Activated CD4-positive, alpha-beta T cell treated with anti-CD3 and anti-CD28 coated beads, Interleukin-10, Interleukin-2, amounts not matched to agents 100 ng/mL and 50 ng/mL, durations not matched to agents 16 hours and 8 hours (primary cell): ENCODE measurements around the gene UBA5.
A peak's percentile ranks its signal among the peaks of the same experiment; 100 is the strongest.
"Not testable (repeated sequence)": the region's sequence is repeated elsewhere in the genome, so short reads cannot be mapped to it uniquely, and the experiment has no call there.

Experiments
- DNase-seq: peaks from one replicate; pipeline ENCODE4 v3.0.0-alpha.2; 2020

The UBA5 gene

GRCh38 chr3:132660052-132660810, at the start of gene UBA5:
TSS of gene UBA5 (plus strand) at chr3:132660329. CDS start at chr3:132660538, 209 bp downstream.
- peak; percentile 80 for DNase-seq

- not testable (repeated sequence) for DNase-seq
Observed at GRCh38 chr3:132615301-132615700, 44.8 kb upstream of the UBA5 start.

GRCh38 chr3:132615881-132616280, 44.2 kb upstream of the UBA5 start:
- DNase-seq = no peak

GRCh38 chr3:132616780-132617179, 43.3 kb upstream of the UBA5 start:
- no peak for DNase-seq

- DNase-seq = no peak
Observed at GRCh38 chr3:132622148-132622547, 38.0 kb upstream of the UBA5 start.

GRCh38 chr3:132622761-132623160, 37.4 kb upstream of the UBA5 start:
- no peak for DNase-seq

- no peak for DNase-seq
Observed at GRCh38 chr3:132623646-132624045, 36.5 kb upstream of the UBA5 start.

- DNase-seq = no peak
Observed at GRCh38 chr3:132624790-132625189, 35.3 kb upstream of the UBA5 start.

GRCh38 chr3:132625613-132626012, 34.5 kb upstream of the UBA5 start:
- DNase-seq = no peak

- DNase-seq = no peak
Observed at GRCh38 chr3:132626955-132627354, 33.2 kb upstream of the UBA5 start.

- DNase-seq = no peak
Observed at GRCh38 chr3:132628157-132628556, 32.0 kb upstream of the UBA5 start.

GRCh38 chr3:132629928-132630327, 30.2 kb upstream of the UBA5 start:
- no peak for DNase-seq

GRCh38 chr3:132630612-132631011, 29.5 kb upstream of the UBA5 start:
- no peak for DNase-seq

GRCh38 chr3:132635052-132635451, 25.1 kb upstream of the UBA5 start:
- no peak for DNase-seq

GRCh38 chr3:132637590-132637989, 22.5 kb upstream of the UBA5 start:
- DNase-seq = no peak

- no peak for DNase-seq
Observed at GRCh38 chr3:132638706-132639105, 21.4 kb upstream of the UBA5 start.

- DNase-seq = not testable (repeated sequence)
Observed at GRCh38 chr3:132641427-132641826, 18.7 kb upstream of the UBA5 start.

- DNase-seq = peak; percentile 52
Observed at GRCh38 chr3:132641837-132642538, 18.1 kb upstream of the UBA5 start.

- DNase-seq = no peak
Observed at GRCh38 chr3:132642539-132642847, 17.6 kb upstream of the UBA5 start.

- no peak for DNase-seq
Observed at GRCh38 chr3:132643366-132643765, 16.8 kb upstream of the UBA5 start.

GRCh38 chr3:132645058-132645457, 15.1 kb upstream of the UBA5 start:
- no peak for DNase-seq

- DNase-seq = no peak
Observed at GRCh38 chr3:132650153-132650552, 10.0 kb upstream of the UBA5 start.

- DNase-seq = no peak
Observed at GRCh38 chr3:132652640-132653270, 7.4 kb upstream of the UBA5 start.

GRCh38 chr3:132654190-132654589, 5.9 kb upstream of the UBA5 start:
- no peak for DNase-seq
